ENCODE measurements around the gene DMAC1.

GRCh38 chr9:7783635-7784063 is 15.9 kb downstream of the DMAC1 start:
- TF ChIP-seq, protein P1, sequence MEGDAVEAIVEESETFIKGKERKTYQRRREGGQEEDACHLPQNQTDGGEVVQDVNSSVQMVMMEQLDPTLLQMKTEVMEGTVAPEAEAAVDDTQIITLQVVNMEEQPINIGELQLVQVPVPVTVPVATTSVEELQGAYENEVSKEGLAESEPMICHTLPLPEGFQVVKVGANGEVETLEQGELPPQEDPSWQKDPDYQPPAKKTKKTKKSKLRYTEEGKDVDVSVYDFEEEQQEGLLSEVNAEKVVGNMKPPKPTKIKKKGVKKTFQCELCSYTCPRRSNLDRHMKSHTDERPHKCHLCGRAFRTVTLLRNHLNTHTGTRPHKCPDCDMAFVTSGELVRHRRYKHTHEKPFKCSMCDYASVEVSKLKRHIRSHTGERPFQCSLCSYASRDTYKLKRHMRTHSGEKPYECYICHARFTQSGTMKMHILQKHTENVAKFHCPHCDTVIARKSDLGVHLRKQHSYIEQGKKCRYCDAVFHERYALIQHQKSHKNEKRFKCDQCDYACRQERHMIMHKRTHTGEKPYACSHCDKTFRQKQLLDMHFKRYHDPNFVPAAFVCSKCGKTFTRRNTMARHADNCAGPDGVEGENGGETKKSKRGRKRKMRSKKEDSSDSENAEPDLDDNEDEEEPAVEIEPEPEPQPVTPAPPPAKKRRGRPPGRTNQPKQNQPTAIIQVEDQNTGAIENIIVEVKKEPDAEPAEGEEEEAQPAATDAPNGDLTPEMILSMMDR (conservative IDR thresholded peaks at IDR 0.05; ENCODE audit: low read depth, low read length): no peak
- no peak for TF ChIP-seq EZH2 (IDR thresholded peaks at IDR 0.05; ENCODE audit: borderline replicate concordance, low read depth, low read length, poor library complexity, severe bottlenecking)

Data from A673 (cell line).